GM18951 (cell line): Measurements from ENCODE around the gene OR52M1.

ENCODE experiments used
- POLR2A ChIP-seq: IDR thresholded peaks from 4 replicates; pipeline ENCODE4 v1.6.1; 2011; ENCODE audit warnings: mild to moderate bottlenecking; ENCODE audit not compliant: insufficient read length, insufficient read depth; ENCODE audit errors: extremely low read depth
- in situ Hi-C: fragments of 300-500 bp; cut with MboI; formaldehyde crosslinking; loops from one replicate; pipeline ENCODE4 v1.12.0; 2022; ENCODE audit warnings: low sequenced_read_pairs, mixed read lengths, inconsistent platforms; ENCODE audit not compliant: unreplicated experiment

The OR52M1 gene

DNA sequence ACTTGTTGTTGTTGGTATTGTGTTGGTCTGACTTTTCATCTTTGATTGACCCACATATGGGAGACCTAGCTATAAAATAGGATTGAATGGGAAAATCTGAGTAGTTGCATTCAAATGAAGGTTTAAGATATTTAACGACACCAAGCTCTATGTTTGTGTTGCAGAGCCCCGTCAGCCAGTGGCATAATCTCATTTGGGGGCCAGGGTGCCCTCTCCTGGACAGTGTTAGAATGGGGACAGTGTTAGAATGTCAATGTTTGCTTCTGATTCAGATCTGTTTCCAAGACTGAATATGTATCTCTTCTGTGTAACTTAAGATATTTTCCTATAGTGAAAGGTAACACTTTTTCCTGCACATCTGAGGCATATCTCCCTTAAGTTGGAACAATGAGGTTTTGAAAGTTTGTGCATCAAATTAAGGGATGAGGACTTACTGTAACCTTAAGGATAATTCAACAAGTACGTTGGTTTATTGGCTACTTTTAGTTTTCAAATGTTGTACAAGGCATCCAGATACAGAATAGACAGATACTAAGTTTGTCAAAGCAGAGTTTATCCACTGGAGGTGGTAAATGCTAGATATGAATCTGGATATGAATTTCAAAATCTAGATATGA, 5.3 kb upstream of the OR52M1 start:
- TF ChIP-seq POLR2A: no peak
- in situ Hi-C loops: loop anchor here (10.0 kb wide), 1 partner anchor 355 kb away; no protein-coding TSS in a partner anchor

DNA sequence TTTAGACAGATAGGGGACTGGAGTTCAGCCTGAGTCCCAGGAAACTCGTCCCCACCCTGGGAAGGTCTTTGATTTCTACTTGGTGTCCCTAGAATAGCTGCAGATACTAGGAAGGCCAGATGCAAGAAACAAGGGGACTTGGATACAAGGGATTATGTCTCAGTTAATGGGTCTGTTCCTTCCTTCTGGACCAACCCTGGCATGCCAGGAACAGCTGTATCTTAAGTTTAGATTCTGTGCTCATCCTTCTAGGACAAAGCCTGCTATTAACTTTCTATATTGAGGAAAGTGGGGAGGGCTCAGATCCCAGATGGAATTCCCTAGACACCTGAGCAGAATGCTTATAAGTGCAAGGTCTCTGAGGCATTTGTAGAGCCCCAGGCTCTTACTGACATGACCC, 3.9 kb upstream of the OR52M1 start:
- in situ Hi-C loops: loop anchor here (10.0 kb wide), 1 partner anchor 356 kb away; no protein-coding TSS in a partner anchor
- no peak for TF ChIP-seq POLR2A

DNA sequence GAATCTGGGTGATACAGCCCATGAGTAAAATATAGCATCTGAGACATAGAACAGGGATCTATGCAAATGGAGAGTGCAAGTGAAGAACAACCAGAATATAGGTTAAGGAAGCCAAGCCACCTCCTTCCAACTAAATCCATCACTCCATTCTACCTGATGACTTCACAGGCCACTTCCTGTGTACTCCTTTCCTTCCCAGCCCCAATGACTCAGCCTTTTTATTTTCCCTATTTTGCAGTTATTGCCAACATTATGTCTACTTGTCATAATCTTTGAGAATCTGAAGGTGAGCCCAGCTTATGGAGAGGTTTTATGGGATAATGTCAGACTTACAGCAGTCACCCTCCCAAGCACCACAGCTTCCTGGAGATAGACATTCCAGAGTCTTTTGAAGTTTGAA, 1.4 kb upstream of the OR52M1 start:
- TF ChIP-seq POLR2A: no peak
- in situ Hi-C loops: loop anchor here (10.0 kb wide), 1 partner anchor 359 kb away; no protein-coding TSS in a partner anchor

DNA sequence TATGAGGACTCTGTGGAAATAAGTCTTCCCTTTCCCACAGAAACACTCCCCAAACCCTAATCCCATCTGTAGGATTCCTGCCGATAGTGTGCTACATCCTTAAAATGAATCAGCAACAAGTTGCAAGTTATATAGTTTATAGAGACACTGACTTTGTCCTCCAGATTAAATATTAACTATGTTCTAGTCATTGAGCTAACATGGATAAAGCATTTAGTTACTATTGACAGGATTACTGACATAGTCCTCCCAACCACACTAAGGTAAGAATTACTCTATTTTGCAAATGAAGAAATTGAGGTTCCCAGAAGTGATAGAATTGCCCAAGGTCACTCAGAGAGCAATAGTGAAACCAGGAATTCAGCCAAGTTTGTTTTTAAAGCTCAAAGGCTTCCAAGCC, 1.9 kb downstream of the OR52M1 start:
- in situ Hi-C loops: loop anchor here (10.0 kb wide), 1 partner anchor 362 kb away; no protein-coding TSS in a partner anchor
- no peak for TF ChIP-seq POLR2A

DNA sequence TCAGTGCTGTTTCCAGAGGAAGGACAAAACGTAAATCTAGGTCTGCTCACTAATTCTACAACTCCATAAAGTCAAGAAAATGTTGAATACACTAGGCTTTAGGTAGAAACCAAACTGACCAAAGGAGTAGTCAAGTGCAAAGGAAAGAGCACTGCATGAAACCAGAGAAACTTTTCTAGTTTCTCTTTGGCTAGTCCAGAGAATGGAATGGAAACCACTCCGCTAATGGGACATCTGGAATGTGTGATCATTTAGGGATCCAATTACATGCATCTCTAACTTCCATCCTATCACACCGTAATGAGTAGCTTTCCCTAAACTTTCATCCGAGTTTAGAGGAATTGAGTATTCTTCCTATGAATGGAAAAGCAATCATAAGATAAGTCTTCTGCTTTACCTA, 2.4 kb downstream of the OR52M1 start:
- in situ Hi-C loops: loop anchor here (10.0 kb wide), 1 partner anchor 363 kb away; no protein-coding TSS in a partner anchor
- no peak for TF ChIP-seq POLR2A

DNA sequence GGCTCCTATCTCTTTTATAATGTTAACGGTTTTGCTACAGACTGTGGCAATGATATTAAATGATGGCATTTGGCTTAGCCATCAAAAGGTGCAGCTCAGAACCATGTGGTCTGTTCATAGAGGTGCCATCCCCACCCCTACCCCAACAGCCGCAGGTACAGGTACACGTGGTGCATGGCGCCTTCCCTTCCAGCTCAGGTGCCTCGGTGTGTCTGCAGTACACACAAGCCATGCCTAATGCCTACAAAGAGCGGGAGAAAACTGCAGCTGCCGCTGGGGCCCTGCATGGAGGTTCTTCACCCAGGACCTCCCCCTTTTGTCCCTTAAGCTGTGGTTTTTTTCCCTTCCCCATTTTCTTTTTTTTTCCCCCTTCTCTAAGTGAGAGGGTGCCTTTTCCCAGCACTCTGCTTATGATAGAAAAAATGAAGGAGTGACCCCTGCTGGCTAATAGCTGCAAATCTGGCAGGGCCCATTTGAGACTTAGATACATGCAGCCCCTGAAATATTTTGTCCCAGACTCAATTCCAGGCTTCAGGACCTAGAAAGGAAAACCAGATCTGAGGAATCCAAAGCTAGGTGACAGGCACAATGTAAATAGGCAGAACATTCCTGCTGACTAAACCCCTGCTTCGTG, 6.5 kb downstream of the OR52M1 start:
- TF ChIP-seq POLR2A: no peak
- in situ Hi-C loops: no loop called here

DNA sequence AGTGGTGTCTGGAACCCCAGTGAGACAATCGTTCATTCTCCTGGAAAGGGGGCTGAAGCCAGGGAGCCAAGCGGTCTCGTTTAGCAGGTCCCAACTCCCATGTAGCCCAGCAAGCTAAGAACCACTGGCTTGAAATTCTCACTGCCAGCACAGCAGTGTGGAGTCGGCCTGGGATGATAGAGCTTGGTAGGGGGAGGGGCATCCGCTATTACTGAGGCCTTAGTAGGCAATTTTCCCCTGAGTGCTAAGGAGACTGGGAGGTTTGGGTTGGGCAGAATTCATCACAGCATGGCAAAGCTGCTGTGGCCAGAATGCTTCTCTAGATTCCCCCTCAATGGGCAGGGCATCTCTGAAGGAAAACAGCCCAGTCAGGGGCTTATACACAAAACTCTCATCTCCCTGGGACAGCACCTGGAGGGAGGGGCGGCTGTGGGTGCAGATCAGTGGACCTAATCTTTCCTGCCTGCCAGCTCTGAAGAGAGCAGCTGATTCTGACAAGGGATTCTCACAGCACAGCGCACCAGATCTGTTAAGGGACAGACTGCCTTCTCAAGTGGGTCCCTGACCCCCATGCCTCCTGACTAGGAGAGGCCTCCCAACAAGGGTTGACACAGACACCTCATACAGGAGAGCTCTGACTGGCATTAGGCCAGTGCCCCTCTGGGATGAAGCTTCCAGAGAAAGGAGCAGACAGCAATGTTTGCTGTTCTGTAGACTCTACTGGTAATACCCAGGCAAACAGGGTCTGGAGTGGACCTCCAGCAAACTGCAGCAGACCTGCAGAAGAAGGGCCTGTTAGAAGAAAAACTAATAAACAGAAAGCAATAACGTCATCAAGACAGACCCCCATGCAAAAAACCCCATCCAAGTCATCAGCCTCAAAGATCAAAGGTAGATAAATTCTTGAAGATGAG, 14.8 kb downstream of the OR52M1 start:
- in situ Hi-C loops: no loop called here
- TF ChIP-seq POLR2A: no peak

DNA sequence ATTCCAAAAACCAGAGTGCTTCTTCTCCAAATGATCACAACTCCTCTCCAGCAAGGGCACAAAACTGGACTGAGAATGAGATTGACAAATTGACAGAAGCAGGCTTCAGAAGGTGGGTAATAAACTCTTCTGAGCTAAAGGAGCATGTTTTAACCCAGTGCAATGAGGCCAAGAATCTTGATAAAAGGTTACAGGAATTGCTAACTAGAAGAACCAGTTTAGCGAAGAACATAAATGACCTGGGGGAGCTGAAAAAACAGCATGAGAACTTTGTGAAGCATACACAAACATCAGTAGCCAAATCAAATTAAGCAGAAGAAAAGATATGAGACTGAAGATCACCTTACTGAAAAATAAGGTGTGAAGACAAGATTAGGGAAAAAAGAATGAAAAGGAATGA, 15.5 kb downstream of the OR52M1 start:
- in situ Hi-C loops: no loop called here
- TF ChIP-seq POLR2A: no peak

DNA sequence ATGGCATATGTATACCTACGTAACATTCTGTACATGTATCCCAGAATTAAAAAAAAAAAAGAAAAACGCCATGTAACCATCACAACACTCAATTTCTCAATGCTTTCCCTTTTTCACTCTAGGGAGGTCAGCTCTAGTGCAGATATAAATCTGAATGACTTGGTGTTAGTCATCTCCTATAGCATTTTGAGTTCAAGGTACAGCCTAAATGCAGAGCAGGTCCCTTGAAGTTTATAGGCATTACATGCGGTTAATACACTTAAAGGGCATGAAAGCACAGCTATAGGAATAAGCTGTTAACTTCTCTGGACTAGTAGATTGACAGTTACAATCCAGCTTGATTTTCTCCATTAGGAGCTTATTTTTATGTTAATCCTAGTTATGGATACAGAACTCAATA, 20.4 kb downstream of the OR52M1 start:
- TF ChIP-seq POLR2A: no peak
- in situ Hi-C loops: no loop called here

DNA sequence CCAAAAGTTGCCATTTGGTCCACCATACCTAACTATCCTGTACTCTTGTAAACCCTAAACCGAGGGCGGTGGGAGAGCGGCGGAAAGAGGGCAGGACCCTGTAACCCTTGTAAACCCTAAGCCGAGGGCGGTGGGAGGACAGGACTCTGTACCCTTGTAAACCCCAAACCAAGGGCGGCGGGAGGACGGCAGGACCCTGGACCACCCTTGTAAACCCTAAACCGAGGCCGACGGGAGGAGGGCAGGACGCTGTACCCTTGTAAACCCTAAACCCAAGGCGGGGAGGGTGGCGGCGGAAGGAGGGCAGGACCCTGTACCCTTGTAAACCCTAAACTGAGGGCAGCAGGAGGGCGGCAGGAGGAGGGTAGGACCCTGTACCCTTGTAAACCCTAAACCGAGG, 24.1 kb downstream of the OR52M1 start:
- TF ChIP-seq POLR2A: no peak
- in situ Hi-C loops: no loop called here

DNA sequence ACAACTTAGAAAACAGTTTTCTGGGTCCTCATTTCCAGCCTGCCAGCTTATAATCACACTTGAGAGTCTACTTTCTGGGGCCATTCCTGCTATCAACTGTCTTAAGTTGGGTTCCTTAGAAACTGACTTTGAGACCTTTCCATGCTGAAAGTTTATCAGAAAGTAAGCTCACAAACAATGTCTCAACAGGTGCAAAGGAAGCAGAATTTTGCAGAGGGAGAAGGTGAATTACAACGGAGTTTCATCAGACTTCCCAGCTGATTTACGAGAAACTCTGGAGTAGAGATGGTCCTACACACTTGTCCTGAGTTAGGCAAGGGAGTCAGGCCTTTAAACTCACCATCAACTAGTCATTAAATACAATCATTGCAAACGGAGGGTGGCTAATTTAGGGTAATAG, 31.9 kb downstream of the OR52M1 start:
- no peak for TF ChIP-seq POLR2A
- in situ Hi-C loops: no loop called here

DNA sequence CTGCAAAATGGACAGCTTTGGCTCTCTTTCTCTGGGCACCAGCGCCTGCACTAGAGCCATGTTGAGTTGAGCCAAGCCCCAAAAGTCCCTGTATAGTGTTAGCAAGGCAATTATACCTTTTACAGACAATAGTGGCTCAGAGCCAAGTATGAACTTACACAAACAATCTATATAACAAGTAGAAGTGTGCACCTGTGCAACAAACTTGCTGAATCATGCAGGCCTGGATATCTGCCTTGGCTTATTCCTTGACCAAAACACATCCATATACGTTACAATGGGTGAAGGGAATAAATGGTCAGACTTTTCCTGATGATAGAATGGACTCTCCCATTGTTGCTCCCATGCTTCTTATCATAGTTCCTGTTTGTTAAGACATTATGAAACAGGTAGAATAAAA, 32.8 kb downstream of the OR52M1 start:
- in situ Hi-C loops: no loop called here
- no peak for TF ChIP-seq POLR2A

DNA sequence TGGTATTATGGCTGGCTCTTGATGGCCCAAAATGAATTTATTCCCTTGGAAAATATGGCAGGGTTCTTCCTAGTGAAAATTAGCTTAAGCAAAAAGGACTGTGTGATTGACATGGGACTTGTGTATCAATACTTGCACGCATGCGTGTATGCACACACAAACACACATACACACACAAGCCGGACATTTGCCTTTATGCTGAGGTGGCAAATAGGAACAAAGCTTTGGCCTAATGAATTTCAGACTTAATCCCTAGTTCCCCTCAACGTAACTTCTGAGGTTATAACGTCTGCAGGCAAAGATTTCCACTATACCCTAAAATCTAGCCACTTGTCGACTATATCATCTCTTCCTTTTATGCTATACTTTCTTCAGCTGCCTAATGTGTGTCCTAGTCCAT, 33.6 kb downstream of the OR52M1 start:
- no peak for TF ChIP-seq POLR2A
- in situ Hi-C loops: no loop called here
